Endothelial cell (in vitro differentiated cells): ENCODE measurements around the gene GAS7. TPM values are rescaled to one million over a fixed set of nuclear protein-coding genes. Genes with fewer than 3 reads are reported as not detected.

ENCODE experiments used
- DNase-seq: peaks from one replicate; pipeline ENCODE4 v3.0.0; 2021; ENCODE audit warnings: low spot score
- H3K27ac Mint-ChIP-seq: one replicate; pipeline ENCODE4 v1.8.0; 2021; ENCODE audit warnings: mixed read lengths, inconsistent platforms; ENCODE audit not compliant: unreplicated experiment
- H3K27me3 Mint-ChIP-seq: one replicate; pipeline ENCODE4 v1.8.0; 2021; ENCODE audit warnings: mild to moderate bottlenecking, moderate library complexity, mixed read lengths, inconsistent platforms; ENCODE audit not compliant: unreplicated experiment
- H3K36me3 Mint-ChIP-seq: one replicate; pipeline ENCODE4 v1.8.0; 2021; ENCODE audit warnings: mild to moderate bottlenecking, low read depth, mixed read lengths, inconsistent platforms; ENCODE audit not compliant: unreplicated experiment
- H3K4me1 Mint-ChIP-seq: one replicate; pipeline ENCODE4 v1.8.0; 2021; ENCODE audit warnings: mild to moderate bottlenecking, mixed read lengths, inconsistent platforms; ENCODE audit not compliant: unreplicated experiment
- H3K4me3 Mint-ChIP-seq: one replicate; pipeline ENCODE4 v1.8.0; 2021; ENCODE audit warnings: mild to moderate bottlenecking, mixed read lengths, inconsistent platforms; ENCODE audit not compliant: unreplicated experiment
- H3K9me3 Mint-ChIP-seq: one replicate; pipeline ENCODE4 v1.8.0; 2021; ENCODE audit warnings: mixed read lengths, inconsistent platforms; ENCODE audit not compliant: unreplicated experiment
- total RNA-seq: library from RNA; stranded (reverse); fragmentation: NEBNext Ultra II Directional; extraction: Animal tissue kit (Norgen Biotek cat#: 25700); gene quantifications from one replicate; pipeline ENCODE4 v1.2.1, GENCODE V29; 2021; ENCODE audit not compliant: unreplicated experiment
- TF ChIP-seq, protein P1 (sequence below): fragments of 200-600 bp; sonication (generic); IDR thresholded peaks from one replicate; pipeline ENCODE4 v1.5.0; 2021; ENCODE audit warnings: antibody characterized with exemption; ENCODE audit not compliant: unreplicated experiment

The GAS7 gene
- total RNA-seq, 1 donor from 2014 or later: 7.0 TPM

- TF ChIP-seq, protein P1, sequence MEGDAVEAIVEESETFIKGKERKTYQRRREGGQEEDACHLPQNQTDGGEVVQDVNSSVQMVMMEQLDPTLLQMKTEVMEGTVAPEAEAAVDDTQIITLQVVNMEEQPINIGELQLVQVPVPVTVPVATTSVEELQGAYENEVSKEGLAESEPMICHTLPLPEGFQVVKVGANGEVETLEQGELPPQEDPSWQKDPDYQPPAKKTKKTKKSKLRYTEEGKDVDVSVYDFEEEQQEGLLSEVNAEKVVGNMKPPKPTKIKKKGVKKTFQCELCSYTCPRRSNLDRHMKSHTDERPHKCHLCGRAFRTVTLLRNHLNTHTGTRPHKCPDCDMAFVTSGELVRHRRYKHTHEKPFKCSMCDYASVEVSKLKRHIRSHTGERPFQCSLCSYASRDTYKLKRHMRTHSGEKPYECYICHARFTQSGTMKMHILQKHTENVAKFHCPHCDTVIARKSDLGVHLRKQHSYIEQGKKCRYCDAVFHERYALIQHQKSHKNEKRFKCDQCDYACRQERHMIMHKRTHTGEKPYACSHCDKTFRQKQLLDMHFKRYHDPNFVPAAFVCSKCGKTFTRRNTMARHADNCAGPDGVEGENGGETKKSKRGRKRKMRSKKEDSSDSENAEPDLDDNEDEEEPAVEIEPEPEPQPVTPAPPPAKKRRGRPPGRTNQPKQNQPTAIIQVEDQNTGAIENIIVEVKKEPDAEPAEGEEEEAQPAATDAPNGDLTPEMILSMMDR: no peak
- Mint-ChIP-seq H3K27me3 (peaks cover 2% of the 10 kb centered on the region), H3K4me3 (no peak overlapping the region), H3K4me1 (peaks cover 10% of the 10 kb centered on the region), H3K9me3 (no peaks in the 10 kb centered on the region), H3K36me3 (no peaks in the 10 kb centered on the region), H3K27ac (no peak overlapping the region)
- DNase-seq: no peak
Measured at GRCh38 chr17:10042589-10043244, 155.7 kb downstream of the GAS7 start.

DNA sequence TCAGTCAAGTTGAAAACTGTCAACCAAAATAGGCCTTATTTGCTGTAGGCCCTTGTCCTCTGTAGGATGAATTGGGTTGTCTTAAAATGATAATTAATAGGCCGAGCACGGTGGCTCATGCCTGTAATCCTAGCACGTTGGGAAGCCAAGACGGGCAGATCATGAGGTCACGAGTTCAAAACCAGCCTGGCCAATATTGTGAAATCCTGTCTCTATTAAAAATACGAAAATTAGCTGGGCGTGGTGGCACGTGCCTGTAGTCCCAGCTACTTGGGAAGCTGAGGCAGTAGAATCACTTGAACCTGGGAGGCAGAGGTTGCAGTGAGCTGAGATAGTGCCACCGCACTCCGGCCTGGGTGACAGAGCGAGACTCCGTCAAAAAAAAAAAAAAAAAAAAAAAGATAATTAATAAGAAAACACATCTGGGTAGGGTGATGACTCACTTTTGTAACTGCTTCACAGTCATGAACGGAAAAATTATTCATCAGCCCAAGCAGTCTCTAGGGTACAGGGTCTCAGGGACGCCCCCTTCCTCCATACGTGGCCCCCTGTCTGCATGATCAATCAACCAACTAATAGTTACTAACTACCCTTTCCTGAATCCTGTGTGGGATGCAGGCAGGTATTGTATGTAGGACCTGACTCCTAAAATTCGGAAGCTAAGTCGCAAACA, 156.4 kb downstream of the GAS7 start:
- H3K27ac Mint-ChIP-seq: no peak overlapping the region
- peaks cover 2% of the 10 kb centered on the region for H3K27me3 Mint-ChIP-seq
- no peak overlapping the region for H3K4me3 Mint-ChIP-seq
- peaks cover 3% of the 10 kb centered on the region for H3K4me1 Mint-ChIP-seq
- H3K36me3 Mint-ChIP-seq: no peaks in the 10 kb centered on the region
- no peak for DNase-seq
- no peaks in the 10 kb centered on the region for H3K9me3 Mint-ChIP-seq
- TF ChIP-seq, protein P1: no peak

GRCh38 chr17:10041287-10041612, 157.2 kb downstream of the GAS7 start:
- Mint-ChIP-seq H3K36me3 (no peaks in the 10 kb centered on the region), H3K4me3 (no peak overlapping the region), H3K9me3 (no peaks in the 10 kb centered on the region), H3K27me3 (peaks cover 2% of the 10 kb centered on the region), H3K27ac (no peak overlapping the region), H3K4me1 (peaks cover 2% of the 10 kb centered on the region)
- TF ChIP-seq, protein P1: no peak
- no peak for DNase-seq

- H3K9me3 Mint-ChIP-seq: no peaks in the 10 kb centered on the region
- no peak for DNase-seq
- TF ChIP-seq, protein P1: no peak
- H3K4me3 Mint-ChIP-seq: no peak overlapping the region
- peaks cover 7% of the 10 kb centered on the region for H3K4me1 Mint-ChIP-seq
- no peaks in the 10 kb centered on the region for H3K36me3 Mint-ChIP-seq
- H3K27me3 Mint-ChIP-seq: peaks cover 3% of the 10 kb centered on the region
- no peak overlapping the region for H3K27ac Mint-ChIP-seq
Measured at GRCh38 chr17:10036511-10037061, 161.8 kb downstream of the GAS7 start.

DNA sequence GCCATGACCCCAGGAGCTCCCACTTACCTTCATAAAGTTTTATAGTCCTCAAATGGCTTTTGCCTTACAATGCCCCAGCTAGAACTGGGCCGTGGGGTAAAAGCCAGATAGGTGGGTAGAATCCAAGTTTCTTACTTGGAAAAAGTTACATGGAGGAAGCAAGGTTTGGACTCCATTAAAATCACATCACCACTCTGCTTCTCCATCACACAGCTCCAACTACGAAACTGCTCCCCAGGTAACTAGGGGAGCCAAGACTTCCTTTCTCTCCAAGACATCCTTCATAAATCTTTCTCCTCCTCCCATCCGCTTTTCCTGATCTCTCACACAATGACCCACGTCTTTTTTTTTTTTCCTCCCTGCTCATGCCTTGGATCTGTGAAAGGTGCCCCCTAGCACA, 162.5 kb downstream of the GAS7 start:
- no peak overlapping the region for H3K27ac Mint-ChIP-seq
- peaks cover 3% of the 10 kb centered on the region for H3K27me3 Mint-ChIP-seq
- DNase-seq: no peak
- H3K36me3 Mint-ChIP-seq: no peaks in the 10 kb centered on the region
- no peaks in the 10 kb centered on the region for H3K9me3 Mint-ChIP-seq
- no peak overlapping the region for H3K4me3 Mint-ChIP-seq
- TF ChIP-seq, protein P1: no peak
- H3K4me1 Mint-ChIP-seq: peaks cover 7% of the 10 kb centered on the region
